Sciatic nerve (tissue), 2 donors: ENCODE results near the gene ZYX. TPM values are rescaled to one million over a fixed set of nuclear protein-coding genes. Genes with fewer than 3 reads are reported as not detected.
"Not testable (repeated sequence)": the region's sequence is repeated elsewhere in the genome, so short reads cannot be mapped to it uniquely, and the experiment has no call there.

Experiments used
- ATAC-seq: fragments of 200-7000 bp; cut with Tn5 transposase; one replicate; pipeline ENCODE4 v1.9.1; 2020; ENCODE audit warnings: mild to moderate bottlenecking, moderate library complexity
- DNase-seq: peaks from one replicate; pipeline ENCODE4 v3.0.0-alpha.2; 2020; ENCODE audit warnings: low spot score
- intact Hi-C: fragments of 100-400 bp; cut with DNase I; formaldehyde crosslinking; loops from one replicate; pipeline ENCODE4 v1.14.2; 2022
- total RNA-seq: library from RNA; stranded (reverse); fragmentation: NEBNext Ultra II Directional; extraction: Animal tissue kit (Norgen Biotek cat#: 25700); gene quantifications from one replicate; pipeline ENCODE4 v1.2.1, GENCODE V29; 2021
- donor health status: DM: no; HTN: no; CAD: no.
- donor health status: DM: no; HTN: no; CAD: no.

ZYX gene
- total RNA-seq, 1 donor from 2014 or later = 178 TPM

GRCh38 chr7:143382126-143382790 lies 1.1 kb downstream of the ZYX start:
- intact Hi-C loops = no loop called here
- DNase-seq = no peak

DNA sequence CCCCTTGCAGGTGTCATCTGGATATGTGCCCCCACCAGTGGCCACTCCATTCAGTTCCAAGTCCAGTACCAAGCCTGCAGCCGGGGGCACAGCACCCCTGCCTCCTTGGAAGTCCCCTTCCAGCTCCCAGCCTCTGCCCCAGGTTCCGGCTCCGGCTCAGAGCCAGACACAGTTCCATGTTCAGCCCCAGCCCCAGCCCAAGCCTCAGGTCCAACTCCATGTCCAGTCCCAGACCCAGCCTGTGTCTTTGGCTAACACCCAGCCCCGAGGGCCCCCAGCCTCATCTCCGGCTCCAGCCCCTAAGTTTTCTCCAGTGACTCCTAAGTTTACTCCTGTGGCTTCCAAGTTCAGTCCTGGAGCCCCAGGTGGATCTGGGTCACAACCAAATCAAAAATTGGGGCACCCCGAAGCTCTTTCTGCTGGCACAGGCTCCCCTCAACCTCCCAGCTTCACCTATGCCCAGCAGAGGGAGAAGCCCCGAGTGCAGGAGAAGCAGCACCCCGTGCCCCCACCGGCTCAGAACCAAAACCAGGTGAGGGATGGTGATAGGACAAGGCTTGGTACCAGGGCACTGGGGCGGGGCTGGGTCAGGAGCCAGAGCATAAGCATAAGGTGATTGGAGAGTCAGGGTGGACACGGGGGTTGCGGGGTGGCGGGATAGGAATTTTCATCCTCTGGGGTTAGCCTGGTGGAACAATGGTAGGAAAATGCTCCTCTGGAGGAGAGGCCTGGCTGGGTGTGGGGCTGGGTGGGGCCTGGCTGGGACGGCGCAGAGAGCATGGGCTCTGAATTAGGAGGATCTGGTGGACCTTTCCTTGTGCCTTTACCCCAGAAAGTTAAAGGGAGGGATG lies 1.9 kb downstream of the ZYX start:
- DNase-seq (no peak), ATAC-seq (no peak)
- intact Hi-C loops = no loop called here

More at GRCh38 chr7:143382126-143382790, 1.1 kb downstream of the ZYX start:
- no peak for ATAC-seq

- no peak for ATAC-seq
- peak; percentile 33 for DNase-seq
- intact Hi-C loops = no loop called here
Measured at GRCh38 chr7:143383642-143383957, 2.5 kb downstream of the ZYX start.

GRCh38 chr7:143384148-143384547 lies 3.0 kb downstream of the ZYX start:
- intact Hi-C loops = no loop called here
- DNase-seq = peak; percentile 42
- no peak for ATAC-seq

GRCh38 chr7:143384661-143385631 lies 3.8 kb downstream of the ZYX start:
- DNase-seq (peak; percentile 54), ATAC-seq (no peak)
- intact Hi-C loops = no loop called here

DNA sequence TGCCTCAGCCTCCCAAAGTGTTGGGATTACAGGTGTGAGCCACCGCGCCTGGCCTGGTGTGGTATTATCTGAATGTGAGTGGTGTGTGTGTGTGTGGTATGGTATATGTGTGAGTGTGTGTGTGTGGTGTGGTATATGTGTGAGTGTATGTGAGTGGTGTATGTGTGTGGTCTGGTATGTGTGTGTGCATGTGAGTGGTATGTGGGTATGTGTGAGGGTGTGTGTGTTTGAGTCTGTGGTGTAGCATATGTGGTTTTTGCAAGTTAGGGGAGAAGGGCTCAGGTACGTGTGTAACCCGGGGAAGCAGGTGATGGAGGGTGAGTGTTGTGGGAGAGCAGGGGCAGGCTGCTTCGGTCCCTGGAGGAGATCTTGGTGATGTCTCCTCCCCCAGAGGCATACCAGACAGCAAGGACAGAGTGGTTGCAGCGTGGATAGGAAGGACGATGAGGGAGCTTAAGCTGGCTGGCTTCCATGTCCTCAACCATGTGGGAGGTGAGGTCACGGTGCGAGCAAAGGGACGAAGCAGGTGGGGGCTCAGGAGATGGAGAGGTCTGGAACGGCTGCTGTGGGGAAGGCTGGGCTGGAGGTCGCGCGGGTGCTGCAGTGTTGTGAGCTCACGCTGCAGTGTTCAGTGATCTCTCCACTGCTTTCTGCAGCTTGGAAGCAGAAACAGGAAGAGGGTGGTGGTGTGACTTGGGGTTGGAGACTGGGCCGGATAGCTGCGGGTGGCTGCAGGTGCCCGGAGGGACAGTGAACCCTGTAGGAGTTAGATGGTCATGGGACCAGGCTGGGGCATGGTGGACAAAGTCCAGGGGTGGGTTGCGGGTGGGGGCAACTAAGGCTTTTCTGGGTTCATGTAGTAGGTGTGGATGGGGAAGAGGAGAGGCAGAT lies 5.0 kb downstream of the ZYX start:
- ATAC-seq (peak; percentile 4), DNase-seq (no peak)
- intact Hi-C loops = no loop called here

DNA sequence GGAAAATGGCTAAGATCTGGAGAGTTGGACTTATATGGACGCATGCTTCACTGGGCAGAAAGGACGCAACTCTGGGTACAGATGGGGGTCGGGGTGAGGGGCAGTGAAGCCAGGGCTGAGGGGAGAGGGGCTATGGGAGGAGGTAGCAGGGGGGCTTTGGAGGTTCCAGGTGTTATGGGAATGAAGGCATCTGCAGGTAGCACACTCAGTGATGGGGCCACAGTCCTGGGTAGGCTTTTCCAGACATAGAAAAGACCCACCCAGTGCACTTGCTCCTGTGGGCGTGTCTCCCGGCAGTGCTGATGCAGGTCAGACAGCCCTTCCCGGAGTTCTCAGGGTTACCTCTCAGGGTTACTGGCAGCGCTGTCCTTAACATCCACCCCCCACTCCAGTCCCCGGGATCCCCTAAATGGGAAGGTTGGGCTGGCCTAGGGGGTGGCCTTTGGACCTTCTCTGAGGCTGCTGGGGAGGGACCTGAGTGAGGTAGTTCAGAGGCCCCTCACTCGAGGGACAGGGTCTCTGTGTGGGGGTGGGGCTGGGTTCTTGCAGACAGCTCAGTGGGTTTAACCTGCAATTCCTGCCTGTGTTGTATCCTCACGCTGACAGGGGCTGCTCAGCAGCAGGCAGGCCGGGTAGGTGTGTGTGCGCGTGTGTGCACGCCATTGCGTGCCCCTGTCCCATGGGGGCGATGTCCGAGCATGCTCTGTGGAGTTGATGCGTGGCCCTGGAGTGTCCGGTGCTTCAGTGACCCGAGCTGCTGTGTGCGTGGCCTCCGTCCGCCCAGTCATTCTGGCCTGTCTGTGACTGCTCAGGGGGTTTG lies 6.2 kb downstream of the ZYX start:
- DNase-seq (no peak), ATAC-seq (no peak)
- intact Hi-C loops = no loop called here

GRCh38 chr7:143388051-143388450 lies 6.9 kb downstream of the ZYX start:
- ATAC-seq (no peak), DNase-seq (no peak)
- intact Hi-C loops = no loop called here

DNA sequence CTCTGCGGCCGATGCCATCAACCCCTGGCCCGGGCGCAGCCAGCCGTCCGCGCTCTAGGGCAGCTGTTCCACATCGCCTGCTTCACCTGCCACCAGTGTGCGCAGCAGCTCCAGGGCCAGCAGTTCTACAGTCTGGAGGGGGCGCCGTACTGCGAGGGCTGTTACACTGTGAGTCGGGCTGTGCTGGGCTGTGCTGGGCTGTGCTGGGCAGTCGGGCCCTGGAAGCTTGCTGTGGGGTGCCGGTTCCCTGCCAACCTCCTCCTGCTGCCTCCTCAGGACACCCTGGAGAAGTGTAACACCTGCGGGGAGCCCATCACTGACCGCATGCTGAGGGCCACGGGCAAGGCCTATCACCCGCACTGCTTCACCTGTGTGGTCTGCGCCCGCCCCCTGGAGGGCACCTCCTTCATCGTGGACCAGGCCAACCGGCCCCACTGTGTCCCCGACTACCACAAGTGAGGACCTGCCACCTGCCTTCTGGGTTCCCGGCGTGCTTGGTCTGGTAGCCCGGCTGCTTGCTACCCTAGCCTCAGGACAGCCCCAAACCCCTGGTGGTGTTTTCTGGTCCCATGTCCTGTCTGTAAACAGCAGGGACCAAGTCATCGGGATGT lies 7.5 kb downstream of the ZYX start:
- no peak for DNase-seq
- ATAC-seq = no peak
- intact Hi-C loops = no loop called here

DNA sequence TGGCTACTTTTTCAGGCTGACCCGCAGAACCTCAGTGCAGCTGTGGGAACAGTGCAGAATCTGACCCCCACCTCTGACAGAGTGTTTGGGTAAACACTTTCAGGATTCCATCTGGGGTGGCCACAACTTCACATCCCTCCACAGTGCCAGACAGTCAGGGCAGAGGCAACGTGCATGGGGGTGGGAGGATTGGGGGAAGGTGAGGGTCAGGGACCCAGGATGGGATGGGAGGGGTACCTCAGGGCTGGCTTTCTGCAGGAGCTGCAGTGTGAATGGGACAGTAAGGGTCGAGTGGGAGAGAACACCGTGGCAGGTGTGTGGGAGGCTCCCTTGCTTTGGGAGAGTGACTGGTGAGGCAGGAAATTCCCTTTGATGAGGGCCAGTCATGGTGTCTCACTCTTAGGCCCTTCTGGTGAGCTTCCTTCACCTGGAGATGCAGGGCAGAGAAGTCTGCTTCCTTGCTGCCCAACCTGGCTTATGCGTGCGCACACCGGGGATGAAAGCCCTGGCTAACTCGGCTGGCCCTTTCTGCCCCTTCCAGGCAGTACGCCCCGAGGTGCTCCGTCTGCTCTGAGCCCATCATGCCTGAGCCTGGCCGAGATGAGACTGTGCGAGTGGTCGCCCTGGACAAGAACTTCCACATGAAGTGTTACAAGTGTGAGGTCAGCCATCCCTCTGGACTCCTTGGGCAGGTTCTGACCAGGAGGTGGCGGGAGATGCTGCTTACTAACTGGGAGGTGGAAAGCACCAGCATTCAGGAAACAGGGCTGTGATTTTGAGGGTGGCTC lies 8.4 kb downstream of the ZYX start:
- intact Hi-C loops = no loop called here
- DNase-seq (no peak), ATAC-seq (no peak)

DNA sequence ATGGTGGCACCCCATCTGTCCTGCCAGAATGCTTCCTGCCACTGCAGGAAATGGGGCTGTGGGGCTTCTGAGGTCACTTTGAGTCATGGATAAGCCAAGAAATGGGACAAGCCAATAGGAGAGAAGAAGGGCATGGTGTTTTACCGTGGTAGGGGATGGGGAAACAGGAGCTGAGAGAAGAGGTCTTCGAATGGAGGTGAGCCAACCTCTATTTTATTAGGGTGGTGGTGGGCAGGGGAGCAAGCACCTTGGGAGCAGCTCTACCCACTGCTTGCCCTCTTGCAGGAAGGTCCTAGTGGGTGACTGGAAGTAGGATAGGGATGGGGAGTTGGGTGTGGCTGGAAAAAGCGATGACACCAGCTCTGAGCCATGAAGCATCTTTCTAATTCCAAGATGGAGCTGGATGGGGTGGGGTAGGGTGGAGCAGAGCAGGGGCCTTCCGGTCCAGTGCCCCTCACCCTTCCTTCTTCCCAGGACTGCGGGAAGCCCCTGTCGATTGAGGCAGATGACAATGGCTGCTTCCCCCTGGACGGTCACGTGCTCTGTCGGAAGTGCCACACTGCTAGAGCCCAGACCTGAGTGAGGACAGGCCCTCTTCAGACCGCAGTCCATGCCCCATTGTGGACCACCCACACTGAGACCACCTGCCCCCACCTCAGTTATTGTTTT lies 9.1 kb downstream of the ZYX start:
- intact Hi-C loops = no loop called here
- no peak for DNase-seq

DNA sequence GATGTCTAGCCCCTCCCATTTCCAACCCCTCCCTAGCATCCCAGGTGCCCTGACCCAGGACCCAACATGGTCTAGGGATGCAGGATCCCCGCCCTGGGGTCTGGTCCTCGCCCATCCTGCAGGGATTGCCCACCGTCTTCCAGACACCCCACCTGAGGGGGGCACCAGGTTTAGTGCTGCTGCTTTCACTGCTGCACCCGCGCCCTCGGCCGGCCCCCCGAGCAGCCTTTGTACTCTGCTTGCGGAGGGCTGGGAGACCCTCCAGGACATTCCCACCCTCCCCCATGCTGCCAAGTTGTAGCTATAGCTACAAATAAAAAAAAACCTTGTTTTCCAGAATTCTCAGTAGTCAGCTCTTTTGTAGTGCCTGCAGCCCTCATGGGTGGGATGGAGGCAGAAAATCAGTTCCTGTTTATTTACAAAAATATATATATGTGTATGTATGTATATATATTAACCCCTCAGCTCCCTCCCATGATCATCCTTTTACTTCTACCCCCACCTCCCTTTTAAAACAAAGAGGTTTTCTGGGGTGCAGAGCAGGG lies 9.7 kb downstream of the ZYX start:
- ATAC-seq (no peak), DNase-seq (no peak)
- intact Hi-C loops = no loop called here

More for the DNA sequence above, 9.1 kb downstream of the ZYX start:
- ATAC-seq = no peak

DNA sequence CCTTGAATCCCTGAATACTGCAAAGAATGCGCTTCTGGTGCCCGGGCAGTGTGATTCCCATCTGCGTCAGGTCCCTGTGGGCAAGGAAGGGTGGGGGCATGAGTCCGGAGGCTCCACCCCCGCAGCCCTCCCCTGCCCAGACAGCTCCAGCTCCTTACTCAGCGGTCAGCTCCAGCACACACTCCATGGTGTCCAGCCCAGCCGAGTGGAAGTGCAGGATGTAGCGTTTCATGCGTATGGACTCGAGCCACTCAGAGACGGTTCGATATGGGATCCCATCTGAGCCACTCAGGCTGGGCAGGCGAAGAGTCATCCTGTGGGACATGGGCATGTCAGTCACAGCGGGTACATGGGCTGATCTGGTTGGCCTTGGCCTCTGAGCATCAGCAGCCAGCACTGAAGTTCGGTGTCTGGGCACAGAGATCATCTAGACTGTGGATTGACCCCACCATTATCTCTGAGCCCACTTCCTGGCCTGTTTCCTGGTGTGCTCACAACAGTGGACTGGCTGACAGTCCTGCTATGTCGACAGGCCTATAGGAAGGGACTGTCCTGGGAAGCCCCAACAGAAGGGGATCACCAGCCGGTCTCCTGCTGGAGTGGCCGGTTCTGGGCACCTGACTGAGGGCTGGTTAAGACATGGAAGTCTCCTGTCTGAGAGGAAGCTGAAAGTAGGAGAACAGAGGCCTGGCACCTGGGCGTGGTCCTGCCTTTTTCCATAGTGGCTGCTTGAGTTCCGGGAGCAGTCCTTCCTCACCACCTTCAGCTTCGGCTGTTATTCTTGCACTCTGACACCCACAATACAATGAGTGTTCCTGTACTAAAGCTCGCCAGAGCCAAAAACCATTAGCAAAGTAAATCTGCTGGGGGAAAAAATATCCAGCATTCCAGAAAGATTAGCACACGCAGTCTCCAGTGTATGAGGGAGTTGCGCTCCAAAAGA lies 10.6 kb downstream of the ZYX start:
- intact Hi-C loops = no loop called here
- DNase-seq (peak; percentile 80), ATAC-seq (peak; percentile 90)

DNA sequence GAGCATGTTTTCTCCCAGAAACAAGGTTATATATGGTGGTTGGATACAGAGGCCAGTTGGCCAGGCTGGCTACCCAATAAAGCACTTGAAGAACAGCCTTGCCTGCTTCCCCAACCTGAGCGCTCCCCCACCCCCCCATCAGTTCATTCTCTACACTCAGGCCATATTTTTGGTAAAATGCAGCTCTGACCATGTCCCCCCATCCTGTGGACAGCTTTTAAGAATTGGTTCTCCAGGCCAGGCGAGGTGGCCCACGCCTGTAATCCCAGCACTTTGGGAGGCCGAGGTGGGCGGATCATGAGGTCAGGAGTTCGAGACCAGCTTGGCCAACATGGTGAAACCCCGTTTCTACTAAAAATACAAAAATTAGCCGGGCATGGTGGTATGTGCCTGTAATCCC lies 11.3 kb downstream of the ZYX start:
- ATAC-seq, DNase-seq, intact Hi-C loops: not testable (repeated sequence)

DNA sequence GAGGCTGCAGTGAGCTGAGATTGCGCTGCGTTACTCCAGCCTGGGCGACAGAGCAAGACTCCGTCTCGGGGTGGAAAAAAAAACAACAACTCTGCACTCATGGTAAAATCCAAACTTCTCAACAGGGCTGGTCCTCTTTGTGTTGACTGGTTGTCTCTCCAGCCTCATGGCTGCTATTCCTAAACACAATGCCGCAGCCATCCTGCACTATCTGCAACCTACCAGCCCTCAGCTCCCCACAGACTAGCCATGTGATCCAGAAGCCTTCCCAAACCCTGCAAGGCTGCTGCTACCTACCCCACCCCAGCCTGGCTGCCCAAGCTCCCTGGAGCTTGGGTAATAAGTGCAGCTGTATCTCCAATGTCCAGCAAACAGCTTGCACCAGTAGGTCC lies 11.7 kb downstream of the ZYX start:
- intact Hi-C loops = no loop called here
- ATAC-seq (no peak), DNase-seq (no peak)
